T-cell (primary cell): ENCODE data around the gene SDF4. TPM values are rescaled to one million over a fixed set of nuclear protein-coding genes. Genes with fewer than 3 reads are reported as not detected.

Source experiments
- ATAC-seq, 4 experiments: fragments of 200-7000 bp in 3 of 4; fragments of 150-1000 bp in 1 of 4; cut with Tn5 transposase; replicated peaks in 1 of 4; 1 replicate in 3 of 4; 2 replicates in 1 of 4; pipeline ENCODE4 v1.10.0; 2021; ENCODE audit warnings: moderate library complexity in 3 of 4, mild to moderate bottlenecking in 2 of 4, moderate number of reproducible peaks in 1 of 4
- CTCF ChIA-PET, 2 donors: fragments of 300-600 bp; sonication (Branson Sonifier 250); formaldehyde crosslinking; loops; one replicate each; lab custom pipeline; 2022; ENCODE audit warnings: antibody characterized with exemption in 2 of 2; lab: Charles Lee
- POLR2A ChIA-PET, 2 donors: fragments of 300-600 bp; sonication (Branson Sonifier 250); formaldehyde crosslinking; loops; one replicate each; lab custom pipeline; 2022; ENCODE audit warnings: antibody characterized with exemption in 2 of 2; lab: Charles Lee
- DNase-seq, 35 experiments: peaks; one replicate each; pipeline versions ENCODE4 v3.0.0 to v3.0.0-alpha.2; 2013 to 2023
- H3K27ac ChIP-seq: one replicate; pipeline ENCODE4 v1.5.1; 2013; ENCODE audit warnings: low read length
- H3K27me3 ChIP-seq, 2 experiments: replicated peaks in 1 of 2; 1 replicate in 1 of 2; 2 replicates in 1 of 2; pipeline versions ENCODE4 v1.6.1 to v1.7.0; 2013; ENCODE audit warnings: low read length in 1 of 2, mixed read lengths in 1 of 2; ENCODE audit not compliant: control insufficient read depth in 2 of 2, insufficient read depth in 2 of 2; ENCODE audit errors: extremely low read depth in 1 of 2
- H3K36me3 ChIP-seq, 2 donors: 1 replicate in 1 of 2; 2 replicates in 1 of 2; pipeline versions ENCODE4 v1.6.1 to v1.7.0; 2013; ENCODE audit warnings: low read length in 1 of 2; ENCODE audit not compliant: control insufficient read depth in 2 of 2, insufficient read depth in 1 of 2; ENCODE audit errors: extremely low read depth in 1 of 2
- H3K4me1 ChIP-seq, 2 experiments: 1 replicate in 1 of 2; 2 replicates in 1 of 2; pipeline versions ENCODE4 v1.6.1 to v1.7.0; 2013; ENCODE audit warnings: low read length in 2 of 2, mixed read lengths in 1 of 2; ENCODE audit not compliant: insufficient read depth in 2 of 2, control insufficient read depth in 1 of 2; ENCODE audit errors: extremely low read depth in 1 of 2
- H3K4me3 ChIP-seq, 2 donors: 1 replicate in 1 of 2; 2 replicates in 1 of 2; pipeline versions ENCODE4 v1.5.1 to v1.7.0; 2013; ENCODE audit warnings: mild to moderate bottlenecking in 2 of 2, low read length in 1 of 2, moderate library complexity in 1 of 2; ENCODE audit not compliant: control insufficient read depth in 1 of 2; ENCODE audit errors: extremely low read depth in 1 of 2
- H3K9me3 ChIP-seq: 2 replicates; pipeline ENCODE4 v1.7.0; 2013
- H3K27ac Mint-ChIP-seq, 2 donors: one replicate each; pipeline ENCODE4 v1.8.0; 2020 to 2021; ENCODE audit warnings: mild to moderate bottlenecking in 2 of 2, mixed read lengths in 2 of 2
- H3K27me3 Mint-ChIP-seq, 2 donors: one replicate each; pipeline ENCODE4 v1.8.0; 2021 to 2022; ENCODE audit warnings: mixed read lengths in 2 of 2
- H3K36me3 Mint-ChIP-seq: one replicate; pipeline ENCODE4 v1.8.0; 2021; ENCODE audit warnings: mixed read lengths
- H3K4me1 Mint-ChIP-seq, 3 donors: one replicate each; pipeline ENCODE4 v1.8.0; 2020 to 2022; ENCODE audit warnings: mixed read lengths in 3 of 3, mild to moderate bottlenecking in 1 of 3
- H3K4me3 Mint-ChIP-seq, 3 donors: one replicate each; pipeline ENCODE4 v1.8.0; 2020 to 2022; ENCODE audit warnings: mild to moderate bottlenecking in 3 of 3, mixed read lengths in 3 of 3, moderate library complexity in 3 of 3
- H3K9me3 Mint-ChIP-seq, 3 donors: one replicate each; pipeline ENCODE4 v1.8.0; 2020 to 2022; ENCODE audit warnings: mixed read lengths in 3 of 3
- WGBS: methylation state at CpG from one replicate; pipeline ENCODE4 v1.1.5; 2013; ENCODE audit warnings: missing lambda C conversion rate; ENCODE audit not compliant: insufficient coverage; 5-methylcytosine and 5-hydroxymethylcytosine counted together
- total RNA-seq, 35 experiments: library from RNA in 6 of 35; stranded (reverse) in 6 of 35; fragments of 120-200 nt in 1 of 35; gene quantifications; one replicate each; pipeline versions ENCODE4 v1.2.1 to v1.2.4 and lab custom pipeline; 2013 to 2026

The SDF4 gene
- total RNA-seq, 5 donors from 2014 or later (not counting 1 experiment from before 2014, with no cell fraction given) = 98.6 to 151 (median 141) TPM

- Mint-ChIP-seq H3K36me3 (peaks cover 19% of the 10 kb centered on the region), H3K4me1 (peaks cover 25 to 33% (median 32%) of the 10 kb centered on the region in 3 donors), H3K27me3 (no peaks in the 10 kb centered on the region), H3K27ac (no peak overlapping the region), H3K9me3 (no peaks in the 10 kb centered on the region), H3K4me3 (no peak overlapping the region)
- POLR2A ChIA-PET = no interaction called here
- ATAC-seq = no peak
- CTCF ChIA-PET = interaction anchor here in 1 of 2 donors (0.6 kb wide), 1 partner anchor 14 kb away, joined by 4 read pairs; no protein-coding TSS in a partner anchor
- no peak overlapping the region for H3K27ac ChIP-seq
- WGBS = 97% methylated on average over 26 of the region's 30 CpGs
- no peaks in the 10 kb centered on the region for H3K27me3 ChIP-seq
- DNase-seq = no peak
- peaks cover 13 to 51% of the 10 kb centered on the region in 2 experiments for H3K4me1 ChIP-seq
- H3K4me3 ChIP-seq = no peak overlapping the region
- peaks cover 30 to 51% of the 10 kb centered on the region in 2 donors for H3K36me3 ChIP-seq
- H3K9me3 ChIP-seq = no peaks in the 10 kb centered on the region
Observed at GRCh38 chr1:1228187-1228586, 3.6 kb downstream of the SDF4 start.

- no peak overlapping the region for H3K4me3 ChIP-seq
- POLR2A ChIA-PET = no interaction called here
- peaks cover 25% of the 10 kb centered on the region for H3K36me3 Mint-ChIP-seq
- H3K27me3 ChIP-seq = no peaks in the 10 kb centered on the region
- WGBS = 100% methylated on average over 4 of the region's 25 CpGs
- no peak overlapping the region for H3K27ac Mint-ChIP-seq
- peaks cover 9 to 46% of the 10 kb centered on the region in 2 experiments for H3K4me1 ChIP-seq
- no peaks in the 10 kb centered on the region for H3K9me3 Mint-ChIP-seq
- ATAC-seq (no peak), DNase-seq (no peak)
- peaks cover 35 to 59% of the 10 kb centered on the region in 2 donors for H3K36me3 ChIP-seq
- no peaks in the 10 kb centered on the region for H3K9me3 ChIP-seq
- CTCF ChIA-PET = no interaction called here
- no peaks in the 10 kb centered on the region for H3K27me3 Mint-ChIP-seq
- H3K4me1 Mint-ChIP-seq = peaks cover 31 to 39% (median 34%) of the 10 kb centered on the region in 3 donors
- H3K4me3 Mint-ChIP-seq = no peak overlapping the region
- no peak overlapping the region for H3K27ac ChIP-seq
Observed at GRCh38 chr1:1227386-1227785, 4.4 kb downstream of the SDF4 start.

- Mint-ChIP-seq H3K27ac (no peak overlapping the region), H3K36me3 (peaks cover 27% of the 10 kb centered on the region), H3K4me3 (no peak overlapping the region), H3K4me1 (peaks cover 31 to 39% (median 34%) of the 10 kb centered on the region in 3 donors), H3K27me3 (no peaks in the 10 kb centered on the region), H3K9me3 (no peaks in the 10 kb centered on the region)
- DNase-seq (no peak), ATAC-seq (no peak)
- H3K9me3 ChIP-seq = no peaks in the 10 kb centered on the region
- WGBS = 91% methylated on average over 27 of the region's 44 CpGs
- no peak overlapping the region for H3K27ac ChIP-seq
- peaks cover 9 to 46% of the 10 kb centered on the region in 2 experiments for H3K4me1 ChIP-seq
- no peaks in the 10 kb centered on the region for H3K27me3 ChIP-seq
- peaks cover 36 to 64% of the 10 kb centered on the region in 2 donors for H3K36me3 ChIP-seq
- ChIA-PET POLR2A (no interaction called here), CTCF (no interaction called here)
- H3K4me3 ChIP-seq = no peak overlapping the region
Observed at GRCh38 chr1:1226566-1227362, 5.0 kb downstream of the SDF4 start.

- Histone ChIP-seq H3K27ac (no peak overlapping the region), H3K27me3 (no peaks in the 10 kb centered on the region), H3K4me1 (peaks cover 6 to 48% of the 10 kb centered on the region in 2 experiments), H3K4me3 (no peak overlapping the region), H3K36me3 (peaks cover 36 to 73% of the 10 kb centered on the region in 2 donors), H3K9me3 (no peaks in the 10 kb centered on the region)
- peaks cover 29% of the 10 kb centered on the region for H3K36me3 Mint-ChIP-seq
- no peaks in the 10 kb centered on the region for H3K27me3 Mint-ChIP-seq
- ChIA-PET POLR2A (no interaction called here), CTCF (no interaction called here)
- DNase-seq (no peak), ATAC-seq (no peak)
- 93% methylated on average over 18 of the region's 18 CpGs for WGBS
- peaks cover 28 to 36% (median 31%) of the 10 kb centered on the region in 3 donors for H3K4me1 Mint-ChIP-seq
- H3K27ac Mint-ChIP-seq = no peak overlapping the region
- H3K9me3 Mint-ChIP-seq = no peaks in the 10 kb centered on the region
- no peak overlapping the region for H3K4me3 Mint-ChIP-seq
Observed at GRCh38 chr1:1225913-1226312, 5.9 kb downstream of the SDF4 start.

GRCh38 chr1:1225238-1225845 is 6.5 kb downstream of the SDF4 start:
- H3K27me3 ChIP-seq = no peaks in the 10 kb centered on the region
- Mint-ChIP-seq H3K27me3 (no peaks in the 10 kb centered on the region), H3K4me3 (no peak overlapping the region), H3K27ac (no peak overlapping the region), H3K9me3 (no peaks in the 10 kb centered on the region), H3K4me1 (peaks cover 24 to 36% (median 25%) of the 10 kb centered on the region in 3 donors), H3K36me3 (peaks cover 32% of the 10 kb centered on the region)
- no peak for DNase-seq
- POLR2A ChIA-PET = no interaction called here
- no peak overlapping the region for H3K27ac ChIP-seq
- no peaks in the 10 kb centered on the region for H3K9me3 ChIP-seq
- H3K4me3 ChIP-seq = no peak overlapping the region
- H3K36me3 ChIP-seq = peaks cover 36 to 78% of the 10 kb centered on the region in 2 donors
- no peak for ATAC-seq
- 94% methylated on average over 29 of the region's 34 CpGs for WGBS
- CTCF ChIA-PET = no interaction called here
- H3K4me1 ChIP-seq = peaks cover 4 to 47% of the 10 kb centered on the region in 2 experiments

- Histone ChIP-seq H3K4me1 (peaks cover 0 to 45% of the 10 kb centered on the region in 2 experiments), H3K4me3 (no peak overlapping the region), H3K27me3 (no peaks in the 10 kb centered on the region), H3K27ac (no peak overlapping the region), H3K36me3 (peaks cover 27 to 86% of the 10 kb centered on the region in 2 donors), H3K9me3 (no peaks in the 10 kb centered on the region)
- ChIA-PET POLR2A (no interaction called here), CTCF (no interaction called here)
- no peaks in the 10 kb centered on the region for H3K27me3 Mint-ChIP-seq
- no peak overlapping the region for H3K27ac Mint-ChIP-seq
- no peaks in the 10 kb centered on the region for H3K9me3 Mint-ChIP-seq
- 94% methylated on average over 20 of the region's 21 CpGs for WGBS
- DNase-seq = no peak
- ATAC-seq = no peak
- peaks cover 29% of the 10 kb centered on the region for H3K36me3 Mint-ChIP-seq
- H3K4me1 Mint-ChIP-seq = peaks cover 14 to 30% (median 16%) of the 10 kb centered on the region in 3 donors
- no peak overlapping the region for H3K4me3 Mint-ChIP-seq
Observed at GRCh38 chr1:1223891-1224290, 7.9 kb downstream of the SDF4 start.
